Measurements from ENCODE around the gene KIF1B.
"Not testable (repeated sequence)": the region's sequence is repeated elsewhere in the genome, so short reads cannot be mapped to it uniquely, and the experiment has no call there.

The KIF1B gene

GRCh38 chr1:10398278-10398733 is 187.9 kb downstream of the KIF1B start:
- DNase-seq, result no peak

DNA sequence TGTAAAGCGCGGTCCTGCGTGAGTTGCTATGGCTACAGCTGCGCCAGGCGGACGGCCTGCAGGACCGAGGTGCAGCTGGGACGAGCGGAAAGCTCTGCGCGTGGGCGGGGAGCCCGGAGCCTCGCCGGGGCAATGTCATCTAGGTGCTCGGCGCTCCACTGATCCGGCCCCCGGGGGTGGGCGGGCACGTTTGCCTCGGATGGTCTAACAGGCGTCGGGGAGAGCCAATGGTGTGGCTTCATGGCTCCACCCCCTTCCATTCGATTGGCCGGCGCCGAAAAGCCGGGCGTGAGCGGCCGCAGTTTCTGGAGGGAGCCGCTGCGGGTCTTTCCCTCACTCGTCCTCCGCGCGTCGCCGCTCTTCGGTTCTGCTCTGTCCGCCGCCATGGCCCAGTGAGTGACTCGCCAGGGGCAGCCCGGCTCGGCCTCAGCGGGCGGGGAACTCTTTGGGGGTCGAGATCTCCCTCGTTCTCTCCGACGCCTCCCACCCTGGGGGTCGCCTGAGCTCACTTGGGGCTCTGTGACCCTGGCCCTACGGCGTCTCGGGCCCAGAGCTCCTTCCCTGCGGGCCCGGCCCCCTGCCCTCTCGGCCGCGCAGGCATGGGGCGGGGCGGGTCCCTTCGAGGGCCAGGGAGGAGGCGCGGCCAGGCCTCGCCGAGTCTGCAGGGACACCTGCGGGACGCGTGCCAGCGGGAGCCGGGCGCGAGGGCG is 188.5 kb downstream of the KIF1B start, which contains the start of gene PGD:
Gene PGD (plus strand): TSS at position 331 of the 710 bp plus-strand sequence. CDS start 54 bp downstream, at position 385.
- peak; percentile 97 for DNase-seq

- DNase-seq, result no peak
Observed at GRCh38 chr1:10399444-10399941, 189.1 kb downstream of the KIF1B start.

DNA sequence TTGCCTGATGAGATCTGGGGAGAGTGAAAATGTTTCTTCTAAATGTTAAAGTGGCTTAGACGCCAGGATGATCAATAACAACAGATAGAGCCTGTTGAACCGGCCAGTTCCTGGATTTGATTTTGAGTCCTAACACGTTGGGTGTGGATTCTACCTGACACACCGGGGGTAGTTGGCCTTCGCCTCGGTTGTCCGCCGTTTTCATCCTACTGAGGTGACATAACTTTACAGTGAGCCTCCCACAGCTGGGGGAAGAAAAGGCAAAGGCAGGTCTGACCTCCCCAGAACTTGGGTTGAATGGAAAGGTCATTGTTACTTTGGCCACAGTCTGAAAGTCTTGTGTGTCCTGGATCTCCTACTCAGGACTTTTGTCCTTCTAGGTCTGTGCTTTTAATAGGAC is 189.6 kb downstream of the KIF1B start:
- no peak for DNase-seq

- DNase-seq, result no peak
Observed at GRCh38 chr1:10401281-10401680, 190.9 kb downstream of the KIF1B start.

GRCh38 chr1:10402729-10403274 is 192.4 kb downstream of the KIF1B start:
- no peak for DNase-seq

DNA sequence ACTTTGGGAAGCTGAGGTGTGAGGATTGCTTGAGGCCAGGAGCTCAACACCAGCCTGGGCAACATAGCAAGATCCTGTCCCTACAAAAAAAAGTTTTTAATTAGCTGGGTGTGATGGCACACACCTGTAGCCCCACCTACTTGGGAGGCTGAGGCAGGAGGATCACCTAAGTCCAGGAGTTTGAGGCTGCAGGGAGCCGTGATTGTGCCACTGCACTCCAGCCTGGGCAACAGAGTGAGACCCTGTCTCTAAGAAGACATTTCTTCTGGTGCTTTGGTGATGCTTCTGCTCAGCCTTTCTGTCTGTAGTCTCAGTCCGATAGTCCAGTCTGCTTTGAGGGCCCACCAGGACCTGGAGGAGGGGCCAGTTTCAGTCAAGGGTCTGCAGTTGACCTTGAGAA is 196.8 kb downstream of the KIF1B start:
- no peak for DNase-seq

DNA sequence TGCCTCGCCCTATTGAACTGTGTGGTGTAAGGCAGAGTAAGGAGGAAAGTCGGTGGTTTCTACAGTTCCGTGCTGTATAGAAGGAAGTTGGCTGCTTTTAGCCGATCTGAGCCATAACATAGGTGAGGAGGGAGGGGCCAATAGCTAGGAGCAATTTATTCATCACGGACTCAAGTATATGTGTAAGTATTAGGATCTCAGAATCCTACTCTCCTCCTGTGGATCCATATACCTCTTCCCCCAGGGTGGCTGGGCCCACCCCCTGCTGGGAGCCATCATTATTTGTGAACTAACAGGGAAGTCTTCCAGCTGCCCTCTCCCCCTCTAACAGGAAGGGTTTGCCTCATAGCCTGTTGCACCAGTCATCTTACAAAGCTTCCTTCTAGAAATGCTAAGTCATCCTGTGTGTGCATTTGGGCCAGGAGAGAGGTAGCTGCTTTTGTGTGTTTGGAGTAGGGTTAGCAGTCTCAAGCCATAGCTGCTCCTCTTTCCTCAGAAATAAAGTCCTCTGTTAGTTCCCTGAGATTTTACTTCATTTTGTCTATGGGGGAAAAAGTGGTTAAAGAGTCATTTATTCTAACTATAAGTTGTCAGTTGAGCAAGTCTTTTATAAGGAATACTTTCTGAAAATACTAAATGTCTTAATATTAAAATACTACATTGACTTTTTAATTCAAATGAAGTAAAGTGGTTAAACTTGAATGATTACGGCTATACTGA is 205.0 kb downstream of the KIF1B start:
- no peak for DNase-seq

GRCh38 chr1:10415967-10416366 is 205.6 kb downstream of the KIF1B start:
- not testable (repeated sequence) for DNase-seq

DNA sequence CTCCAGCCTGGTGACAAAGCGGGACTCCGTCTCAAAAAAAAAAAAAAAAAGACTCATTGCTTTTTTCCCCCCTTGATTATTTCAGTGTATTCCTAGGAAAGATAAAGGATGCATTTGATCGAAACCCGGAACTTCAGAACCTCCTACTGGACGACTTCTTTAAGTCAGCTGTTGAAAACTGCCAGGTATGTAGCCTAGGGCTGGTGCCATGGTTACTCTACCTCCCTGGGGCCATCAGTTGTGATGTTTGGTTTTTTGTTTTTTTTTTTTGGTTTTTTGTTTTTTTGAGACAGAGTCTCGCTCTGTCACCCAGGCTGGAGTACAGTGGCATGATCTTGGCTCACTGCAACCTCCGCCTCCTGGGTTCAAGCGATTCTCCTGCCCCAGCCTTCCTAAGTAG is 208.4 kb downstream of the KIF1B start:
- DNase-seq, result not testable (repeated sequence)

DNA sequence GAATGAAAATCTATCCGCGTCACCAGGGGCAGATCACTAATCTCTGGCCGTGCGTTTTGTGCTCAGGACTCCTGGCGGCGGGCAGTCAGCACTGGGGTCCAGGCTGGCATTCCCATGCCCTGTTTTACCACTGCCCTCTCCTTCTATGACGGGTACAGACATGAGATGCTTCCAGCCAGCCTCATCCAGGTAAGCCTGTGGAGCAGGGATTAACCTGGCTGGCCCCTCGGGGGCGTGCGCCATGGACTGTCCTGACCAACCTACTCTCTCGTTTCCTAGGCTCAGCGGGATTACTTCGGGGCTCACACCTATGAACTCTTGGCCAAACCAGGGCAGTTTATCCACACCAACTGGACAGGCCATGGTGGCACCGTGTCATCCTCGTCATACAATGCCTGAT is 209.0 kb downstream of the KIF1B start:
- DNase-seq, result no peak

- DNase-seq, result no peak
Observed at GRCh38 chr1:10421637-10422036, 211.3 kb downstream of the KIF1B start.

- no peak for DNase-seq
Observed at GRCh38 chr1:10424034-10424433, 213.7 kb downstream of the KIF1B start.

DNA sequence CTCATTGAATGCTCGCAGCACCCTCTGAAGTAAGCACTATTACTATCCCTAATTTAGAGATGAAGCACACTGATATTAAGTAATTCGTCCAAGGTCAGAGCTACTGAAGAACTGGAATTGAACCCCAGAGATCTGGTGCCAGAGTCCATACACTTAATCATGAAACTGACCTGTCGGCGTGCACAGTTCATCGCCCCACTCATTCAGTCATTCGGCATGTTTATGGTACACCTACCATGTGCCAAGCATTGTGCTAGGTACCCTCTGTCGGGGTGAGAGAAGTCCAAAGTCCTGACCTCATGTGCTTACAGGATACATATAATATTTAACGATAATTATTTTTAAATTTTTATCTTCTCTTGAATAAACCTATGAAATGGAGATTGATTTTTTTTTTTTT is 214.3 kb downstream of the KIF1B start:
- DNase-seq, result no peak

DNA sequence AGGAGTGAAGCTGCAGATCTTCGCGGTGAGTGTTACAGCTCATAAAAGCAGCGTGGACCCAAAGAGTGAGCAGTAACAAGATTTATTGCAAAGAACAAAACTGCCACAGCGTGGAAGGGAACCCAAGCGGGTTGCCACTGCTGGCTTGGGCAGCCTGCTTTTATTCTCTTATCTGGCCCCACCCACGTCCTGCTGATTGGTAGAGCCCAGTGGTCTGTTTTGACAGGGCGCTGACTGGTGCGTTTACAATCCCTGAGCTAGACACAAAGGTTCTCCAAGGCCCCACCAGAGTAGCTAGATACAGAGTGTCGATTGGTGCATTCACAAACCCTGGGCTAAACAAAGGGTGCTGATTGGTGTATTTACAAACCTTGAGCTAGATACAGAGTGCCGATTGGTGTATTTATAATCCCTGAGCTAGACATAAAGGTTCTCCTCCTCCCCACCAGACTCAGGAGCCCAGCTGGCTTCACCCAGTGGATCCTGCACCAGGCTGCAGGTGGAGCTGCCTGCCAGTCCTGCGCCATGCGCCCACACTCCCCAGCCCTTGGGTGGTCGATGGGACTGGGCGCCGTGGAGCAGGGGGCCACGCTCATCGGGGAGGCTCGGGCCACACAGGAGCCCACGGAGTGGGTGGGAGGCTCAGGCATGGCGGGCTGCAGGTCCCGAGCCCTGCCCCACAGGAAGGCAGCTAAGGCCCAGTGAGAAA is 215.6 kb downstream of the KIF1B start:
- not testable (repeated sequence) for DNase-seq

GRCh38 chr1:10426535-10426848 is 216.1 kb downstream of the KIF1B start:
- DNase-seq, result not testable (repeated sequence)

- DNase-seq, result no peak
Observed at GRCh38 chr1:10428984-10429383, 218.6 kb downstream of the KIF1B start.

DNA sequence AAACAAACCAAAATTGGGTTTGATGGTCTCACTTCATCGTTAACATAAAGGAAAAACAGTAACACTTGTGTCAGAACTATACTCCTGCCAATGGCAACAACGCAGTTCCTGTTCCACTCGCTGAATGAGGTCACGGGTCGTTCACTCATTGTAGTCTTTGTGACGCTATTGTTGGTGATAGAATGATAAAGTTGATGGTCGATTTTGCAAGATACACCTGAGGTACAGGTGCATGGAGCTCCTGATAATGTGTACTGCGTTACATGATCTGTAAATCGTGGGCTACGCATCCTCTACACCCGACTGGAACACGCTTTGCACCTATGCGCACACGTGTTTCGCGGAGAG is 219.5 kb downstream of the KIF1B start:
- DNase-seq, result peak; percentile 9

GRCh38 chr1:10430216-10431069 is 220.1 kb downstream of the KIF1B start, which contains the start of gene CENPS:
CENPS (plus strand) TSS chr1:10430433; CDS start chr1:10430518, 85 bp downstream.
- DNase-seq, result peak; percentile 84
